NK-92 (cell line): Measurements from ENCODE around the gene UBQLN4.
"Not testable (repeated sequence)": the region's sequence is repeated elsewhere in the genome, so short reads cannot be mapped to it uniquely, and the experiment has no call there.

Experiments used
- DNase-seq: peaks from one replicate; lab custom pipeline; 2025; ENCODE audit not compliant: unreplicated experiment; lab: John Stamatoyannopoulos, UW

The UBQLN4 gene

DNA sequence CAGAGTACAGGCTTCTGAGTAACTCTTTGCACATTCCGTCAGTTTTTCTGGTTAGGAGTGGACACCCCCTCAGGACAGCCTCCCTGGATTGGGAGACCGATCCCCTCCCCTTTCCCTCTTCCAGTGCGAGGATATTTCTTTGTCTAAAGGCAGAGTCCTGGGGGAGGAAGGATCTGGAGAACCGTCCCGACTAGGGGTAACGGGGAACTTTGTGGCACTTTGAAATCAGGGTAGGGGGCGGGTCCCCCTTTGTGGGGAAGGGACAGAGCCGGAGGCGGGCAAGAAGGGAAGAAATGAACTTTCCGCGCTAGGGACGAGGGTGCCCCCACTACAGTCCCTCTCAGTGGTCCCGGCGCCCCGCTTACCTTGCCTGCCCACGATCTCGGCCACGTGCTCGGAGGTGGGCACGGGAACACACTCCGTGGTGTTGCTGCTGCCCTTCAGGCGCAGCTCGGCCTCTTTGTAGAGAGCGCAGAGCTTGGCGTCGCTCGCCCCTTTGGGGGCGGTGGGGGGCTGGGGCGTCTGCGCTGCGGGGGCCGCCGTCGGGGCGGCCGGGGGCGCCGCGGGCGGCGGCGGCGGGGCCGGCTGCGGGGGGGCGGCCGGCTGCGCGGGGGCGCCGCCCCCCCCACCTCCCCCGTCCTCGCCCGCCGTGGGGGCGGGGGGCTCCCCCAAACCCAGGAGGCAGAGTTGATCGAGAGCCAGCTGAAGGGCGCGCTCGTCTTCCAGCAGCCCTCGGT lies 27.8 kb upstream of the UBQLN4 start:
- no peak for DNase-seq

DNA sequence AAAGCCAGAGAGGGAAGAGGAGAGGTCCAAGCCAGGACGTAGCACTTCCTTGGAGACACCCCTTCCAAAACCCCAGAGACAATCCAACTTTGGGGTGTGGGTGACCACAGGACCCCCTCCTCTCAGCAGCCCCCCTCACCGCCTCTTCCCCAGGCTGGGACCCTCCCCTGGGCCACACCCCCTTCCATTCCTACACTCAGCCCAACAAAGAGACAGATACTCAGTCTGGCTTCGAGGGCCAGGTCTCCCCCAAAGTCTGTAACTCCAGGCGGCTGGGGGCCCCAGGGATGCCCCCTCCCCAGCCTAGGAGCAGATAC lies 27.2 kb upstream of the UBQLN4 start:
- no peak for DNase-seq

DNA sequence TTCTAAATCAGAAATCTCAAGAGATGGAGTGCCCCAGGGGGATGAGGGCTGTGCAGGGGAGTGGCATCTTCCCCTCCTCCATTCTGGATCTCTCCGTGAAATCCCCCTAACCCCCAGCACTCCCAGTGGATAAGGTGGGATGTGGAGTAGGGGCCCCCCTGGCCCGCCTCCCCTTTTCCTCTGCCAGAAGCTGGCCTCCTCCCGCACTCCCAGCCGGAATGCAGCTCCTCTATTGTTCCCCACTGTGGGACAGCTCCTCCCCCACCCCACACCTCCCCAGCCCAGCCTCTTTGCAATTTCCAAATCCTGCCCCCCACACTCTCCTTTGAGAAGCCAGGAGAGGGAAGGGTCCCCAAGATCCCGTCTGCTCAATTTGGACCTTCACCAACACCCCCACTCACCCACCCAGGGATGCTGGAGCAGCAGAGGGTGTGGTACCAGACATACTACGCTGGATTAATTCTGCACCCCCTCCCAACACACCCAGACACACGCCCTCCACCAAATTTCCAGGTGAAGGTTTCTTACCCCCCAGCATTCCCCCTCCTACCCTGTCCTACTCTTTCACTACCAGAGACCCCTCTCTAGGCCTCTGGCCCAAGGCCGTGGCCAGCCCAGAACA lies 26.8 kb upstream of the UBQLN4 start:
- no peak for DNase-seq

DNA sequence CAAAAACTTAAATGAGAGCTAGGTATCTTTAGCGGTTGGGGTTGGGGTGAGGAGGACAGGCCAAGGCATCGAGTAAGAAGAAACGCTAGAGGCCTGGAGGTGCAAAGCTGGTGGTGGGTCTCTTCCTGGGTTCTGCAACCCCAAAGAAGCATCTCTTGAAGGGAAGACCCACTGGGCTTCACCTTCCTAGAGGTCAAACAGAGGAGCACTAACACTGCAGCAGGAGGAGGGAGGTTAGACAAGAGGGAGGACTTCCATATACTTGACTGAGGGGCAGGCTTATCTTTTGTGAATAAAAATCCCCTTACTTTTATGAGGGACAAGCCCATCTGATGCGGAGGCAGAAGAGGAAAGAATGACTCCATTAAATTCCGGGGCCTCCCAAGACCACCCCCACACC lies 26.2 kb upstream of the UBQLN4 start:
- DNase-seq, result no peak

DNA sequence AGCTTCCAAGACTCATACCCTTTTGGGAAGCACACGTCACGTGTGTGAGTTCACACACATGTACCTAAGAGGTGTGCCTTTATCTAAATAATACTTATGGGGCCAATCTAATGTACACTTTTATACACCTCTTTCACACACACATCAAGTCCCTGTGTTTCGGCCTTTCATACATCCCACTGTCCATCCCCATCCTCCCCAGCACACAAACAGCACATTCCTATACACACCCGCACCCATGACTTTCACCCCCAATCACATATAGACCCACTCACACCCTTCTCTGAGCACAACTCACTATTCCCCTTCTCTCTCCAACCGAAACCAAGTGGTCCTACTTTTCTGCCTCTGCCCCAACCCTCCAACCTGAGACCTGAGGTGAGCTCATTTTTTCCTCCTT lies 25.1 kb upstream of the UBQLN4 start:
- no peak for DNase-seq

DNA sequence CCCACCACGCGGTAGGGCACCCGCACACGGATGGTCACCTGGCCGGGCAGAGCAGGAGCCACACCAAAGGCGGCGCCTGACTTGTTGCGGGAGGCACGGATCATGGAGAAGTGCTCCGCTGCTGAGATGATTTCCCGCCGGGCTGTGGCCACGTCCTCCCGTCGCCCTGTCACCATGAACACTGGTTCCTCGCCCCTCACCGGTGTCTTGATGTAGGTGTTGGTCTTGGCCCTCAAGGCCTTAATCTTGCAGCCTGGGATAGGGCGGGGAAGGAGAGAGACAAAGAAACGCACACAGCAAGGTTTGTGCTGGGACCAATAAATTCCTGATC lies 23.8 kb upstream of the UBQLN4 start:
- DNase-seq, result no peak

DNA sequence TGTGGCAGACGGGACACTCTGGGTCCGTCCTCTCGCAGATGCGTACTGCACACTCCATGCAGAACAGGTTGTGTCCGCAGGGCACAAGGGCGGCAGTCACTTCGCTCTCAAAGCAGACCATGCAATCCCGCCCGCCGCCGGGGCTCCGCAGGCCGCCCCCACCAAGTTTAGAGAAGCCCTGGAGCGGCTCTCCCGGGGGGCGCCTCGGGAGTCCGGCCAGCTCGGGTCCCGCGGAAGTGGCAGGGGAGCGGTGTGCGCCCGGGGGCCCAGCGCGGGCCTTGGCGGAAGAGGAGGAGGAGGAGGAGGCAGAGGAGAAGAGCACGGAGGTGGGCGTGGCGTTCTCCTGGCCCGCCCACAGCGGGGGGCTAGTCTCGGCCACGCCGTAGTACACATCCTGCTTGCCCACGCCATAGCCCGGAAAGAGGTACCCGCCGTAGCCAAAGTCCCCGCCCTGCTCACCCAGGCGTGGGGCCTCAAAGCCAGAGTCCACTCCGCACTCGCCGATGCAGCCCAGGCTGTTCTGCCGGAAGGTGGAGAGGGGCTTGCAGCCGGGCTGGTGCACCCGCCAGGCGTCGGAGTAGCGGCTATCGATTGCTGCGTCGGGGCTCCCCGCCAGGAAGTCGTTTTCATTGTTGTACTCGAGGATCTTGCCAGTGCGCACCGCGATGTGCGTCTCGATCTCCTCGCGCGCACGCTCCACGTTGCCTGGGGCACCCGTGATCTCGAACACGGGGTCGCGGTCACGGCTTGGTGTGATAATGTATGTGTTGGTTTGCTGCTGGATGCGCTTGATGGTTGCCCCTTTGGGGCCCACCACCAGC lies 23.2 kb upstream of the UBQLN4 start:
- no peak for DNase-seq

DNA sequence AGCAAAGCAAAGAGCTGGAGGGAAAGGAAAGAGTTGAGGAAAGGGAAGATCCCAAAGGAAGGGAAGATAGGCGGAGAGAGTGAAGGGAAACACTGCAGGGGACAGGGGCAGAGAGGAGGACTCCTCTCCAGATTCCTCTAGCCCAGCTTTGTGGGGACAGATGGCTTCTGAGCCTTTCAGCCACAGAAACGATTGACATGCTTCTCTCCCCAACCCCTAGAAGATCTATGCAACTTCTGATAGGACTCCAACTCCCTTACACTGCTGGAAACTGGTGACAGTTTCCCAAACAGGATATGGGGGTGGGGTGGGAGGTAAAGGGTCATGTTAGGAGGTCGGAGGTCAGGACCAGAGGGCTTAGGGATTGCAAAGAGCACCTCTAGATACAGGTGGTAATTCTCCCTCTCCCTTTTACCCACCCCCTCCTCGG lies 22.2 kb upstream of the UBQLN4 start:
- DNase-seq, result no peak

DNA sequence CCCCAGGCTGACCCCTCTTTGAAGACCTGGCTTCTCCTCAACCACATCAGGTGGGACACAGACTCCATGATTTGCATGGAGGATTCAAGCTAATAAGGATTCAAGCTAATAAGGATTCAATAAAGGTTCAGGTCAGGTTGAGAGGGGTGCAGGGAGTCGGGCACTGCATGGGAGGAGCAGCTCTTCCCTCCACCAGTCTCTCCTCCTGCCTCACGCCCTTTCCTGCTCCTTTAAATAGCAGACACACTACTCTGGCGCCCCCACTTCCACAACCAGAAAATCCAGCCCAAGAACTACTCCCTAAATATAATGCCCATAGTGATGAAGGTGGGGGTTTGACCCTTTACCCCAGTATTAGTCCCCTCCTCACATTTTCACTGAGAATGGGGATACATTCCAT lies 21.6 kb upstream of the UBQLN4 start:
- DNase-seq, result no peak

DNA sequence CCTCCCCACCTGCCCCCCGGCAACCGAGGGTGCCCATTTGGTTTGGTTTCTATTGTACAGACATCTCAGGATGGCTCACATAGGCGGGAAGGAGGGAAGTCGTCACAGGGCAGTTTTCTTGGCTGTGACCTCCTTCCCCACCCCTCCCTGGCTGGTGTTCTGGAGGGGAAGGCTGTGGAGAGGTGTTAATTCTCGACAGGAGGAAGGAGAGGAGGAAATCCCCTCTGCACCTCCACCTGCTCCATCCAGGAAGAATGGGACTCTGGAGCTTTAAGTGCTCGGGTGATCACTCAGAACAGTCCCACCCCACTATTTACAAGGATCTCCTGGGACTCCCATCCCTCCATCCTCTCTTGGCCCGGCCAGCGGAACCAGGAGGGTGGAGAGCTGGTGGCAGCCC lies 21.1 kb upstream of the UBQLN4 start:
- DNase-seq, result no peak

DNA sequence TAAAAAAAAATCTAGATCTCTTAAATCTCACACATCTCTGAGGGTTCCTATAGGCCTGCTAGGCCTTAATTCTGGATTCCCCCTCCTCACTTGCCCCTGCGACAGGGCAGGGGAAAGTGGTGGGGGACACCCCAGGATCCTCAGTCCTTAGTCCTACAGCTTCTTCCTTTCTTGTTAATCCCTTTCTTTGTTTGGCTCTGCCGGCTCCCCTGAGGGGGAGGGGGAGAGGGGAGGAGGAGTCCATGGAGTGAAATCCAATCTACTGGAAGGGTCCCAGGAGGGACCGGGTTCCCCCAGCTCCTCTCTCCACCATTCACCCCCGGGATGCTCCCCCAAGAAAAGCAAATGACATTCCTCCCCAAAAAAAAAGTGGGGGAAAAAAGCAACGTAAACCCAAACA lies 20.1 kb upstream of the UBQLN4 start:
- no peak for DNase-seq

DNA sequence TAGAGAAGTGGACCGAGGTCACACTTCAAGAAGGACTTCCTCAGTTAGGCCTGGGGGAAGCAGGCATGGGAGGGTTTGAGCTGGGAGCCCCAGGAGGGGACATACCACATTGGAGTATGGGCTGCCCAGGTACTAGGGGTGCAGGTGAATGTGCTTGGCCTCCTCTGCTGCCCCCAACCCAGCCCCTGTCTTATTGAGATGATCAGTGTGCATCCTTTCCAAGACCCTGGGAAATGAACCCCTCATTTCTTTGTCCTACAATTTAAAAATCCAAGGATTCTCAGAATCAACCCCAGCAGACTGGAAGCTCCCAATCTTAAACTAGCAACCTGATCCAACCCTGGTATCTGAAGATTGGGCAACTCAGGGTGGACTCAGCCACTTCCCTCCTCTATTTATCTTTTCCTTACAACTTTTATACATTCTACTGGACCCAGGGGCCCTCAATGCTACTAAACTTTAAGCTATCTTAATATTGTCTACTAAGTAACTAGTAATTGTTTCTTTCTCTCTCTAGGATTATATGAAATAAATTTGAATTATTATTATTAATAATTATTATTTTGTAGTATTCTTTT lies 19.6 kb upstream of the UBQLN4 start:
- DNase-seq, result no peak

DNA sequence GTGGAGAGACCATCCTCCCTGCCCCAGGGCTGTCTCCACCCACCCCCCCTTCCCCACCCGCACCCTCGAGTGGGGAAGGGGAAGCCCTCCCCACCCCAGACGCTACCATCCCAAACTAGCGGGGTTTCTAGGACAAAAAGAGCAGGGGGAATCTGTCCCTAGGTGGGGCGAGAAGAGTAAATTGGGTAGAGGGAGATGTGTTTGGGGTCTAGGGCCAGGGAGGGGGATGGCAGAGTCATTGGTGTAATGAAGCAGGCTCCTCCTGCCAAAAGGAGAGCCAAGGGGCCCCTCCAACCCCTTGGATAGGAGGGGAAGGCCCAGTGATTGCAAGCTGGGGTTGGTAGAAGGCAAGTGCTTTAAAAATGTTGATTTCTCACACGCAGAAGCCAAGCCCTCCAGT lies 18.7 kb upstream of the UBQLN4 start:
- no peak for DNase-seq

DNA sequence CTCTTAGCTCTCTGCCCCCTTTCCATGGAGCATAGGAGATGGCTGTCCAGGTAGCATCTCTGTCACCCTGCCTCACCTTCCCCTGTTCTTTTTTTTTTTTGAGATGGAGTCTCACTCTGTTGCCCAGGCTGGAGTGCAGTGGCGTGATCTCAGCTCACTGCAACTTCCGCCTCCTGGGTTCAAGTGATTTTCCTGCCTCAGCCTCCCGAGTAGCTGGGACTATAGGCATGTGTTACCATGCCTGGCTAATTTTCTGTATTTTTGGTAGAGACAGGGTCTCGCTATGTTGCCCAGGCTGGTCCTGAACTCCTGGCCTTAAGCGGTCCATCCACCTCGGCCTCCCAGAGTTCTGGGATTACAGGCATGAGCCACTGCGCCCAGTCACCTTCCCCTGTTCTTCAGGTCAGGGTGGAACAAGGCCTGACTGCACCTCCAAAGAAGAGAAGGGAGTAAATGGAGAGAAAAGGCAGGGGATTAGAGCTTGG lies 17.8 kb upstream of the UBQLN4 start:
- DNase-seq, result not testable (repeated sequence)

DNA sequence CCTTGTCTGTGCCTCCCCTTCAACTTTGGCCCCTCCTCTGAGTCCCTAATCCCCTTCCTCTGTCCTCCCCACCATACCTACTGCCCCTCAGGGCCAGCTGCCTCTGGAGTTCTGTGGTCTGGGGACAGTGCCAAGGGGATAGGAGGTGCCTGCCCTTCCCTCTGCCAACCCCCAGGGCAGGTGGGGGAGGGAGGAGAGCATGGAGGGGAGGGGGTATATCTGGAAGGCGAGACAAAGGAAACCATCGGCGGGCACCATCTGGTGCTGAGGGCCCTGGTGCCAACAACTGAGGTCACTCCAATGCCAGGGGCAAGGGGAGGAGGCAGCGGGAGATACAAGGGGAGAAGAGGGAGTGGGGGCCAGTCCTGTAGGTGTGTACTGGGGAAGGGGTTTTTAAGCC lies 16.9 kb upstream of the UBQLN4 start:
- no peak for DNase-seq

DNA sequence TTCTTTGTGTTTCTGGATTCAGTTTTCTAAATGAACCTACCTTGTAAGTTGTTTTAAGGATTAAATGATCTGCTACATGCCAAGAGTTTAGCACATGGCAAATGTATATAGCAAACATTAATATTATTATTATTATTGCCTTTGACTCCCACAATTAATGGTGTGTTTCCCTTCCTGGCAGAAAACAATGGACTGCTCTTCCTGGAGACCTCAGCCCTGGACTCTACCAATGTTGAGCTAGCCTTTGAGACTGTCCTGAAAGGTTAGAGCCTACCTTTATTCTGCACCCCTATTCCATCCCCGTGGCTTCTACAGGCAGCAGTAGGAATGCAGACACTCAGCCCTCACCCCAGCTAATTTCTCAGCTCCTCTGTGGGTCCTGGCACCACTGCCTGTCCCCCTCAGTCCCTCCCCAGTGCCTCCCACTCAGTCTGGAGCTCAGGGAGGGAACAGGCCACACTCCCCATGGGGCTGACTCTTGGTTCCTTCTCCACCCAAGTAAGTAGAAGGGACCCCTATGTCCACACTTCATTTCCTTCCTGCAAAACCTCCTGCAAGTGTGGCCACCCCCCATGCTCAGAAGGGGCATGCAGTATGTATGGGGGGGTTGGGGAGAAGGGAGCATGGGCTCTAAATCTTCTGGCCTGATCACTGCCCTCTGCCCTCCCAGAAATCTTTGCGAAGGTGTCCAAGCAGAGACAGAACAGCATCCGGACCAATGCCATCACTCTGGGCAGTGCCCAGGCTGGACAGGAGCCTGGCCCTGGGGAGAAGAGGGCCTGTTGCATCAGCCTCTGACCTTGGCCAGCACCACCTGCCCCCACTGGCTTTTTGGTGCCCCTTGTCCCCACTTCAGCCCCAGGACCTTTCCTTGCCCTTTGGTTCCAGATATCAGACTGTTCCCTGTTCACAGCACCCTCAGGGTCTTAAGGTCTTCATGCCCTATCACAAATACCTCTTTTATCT lies 16.2 kb upstream of the UBQLN4 start:
- DNase-seq, result no peak

DNA sequence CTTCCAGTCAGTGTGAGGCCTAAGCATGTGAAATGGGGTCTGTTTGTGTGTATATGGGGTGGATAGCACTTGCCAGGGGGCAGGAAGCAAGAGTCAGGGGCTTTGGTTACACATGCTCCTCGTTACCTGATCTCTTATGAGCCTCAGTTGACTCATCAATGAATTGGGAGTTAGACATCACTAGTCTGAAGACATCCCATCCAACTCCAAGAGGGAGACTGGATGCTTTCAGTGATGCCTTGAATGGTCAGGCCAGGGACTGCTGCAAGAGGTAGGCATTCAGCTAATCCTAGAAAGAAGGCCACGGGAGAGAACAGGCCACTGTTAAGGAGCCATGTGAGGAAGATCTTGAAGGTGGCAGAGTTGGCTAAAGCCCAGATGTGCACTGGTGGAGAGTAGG lies 13.7 kb upstream of the UBQLN4 start:
- no peak for DNase-seq

DNA sequence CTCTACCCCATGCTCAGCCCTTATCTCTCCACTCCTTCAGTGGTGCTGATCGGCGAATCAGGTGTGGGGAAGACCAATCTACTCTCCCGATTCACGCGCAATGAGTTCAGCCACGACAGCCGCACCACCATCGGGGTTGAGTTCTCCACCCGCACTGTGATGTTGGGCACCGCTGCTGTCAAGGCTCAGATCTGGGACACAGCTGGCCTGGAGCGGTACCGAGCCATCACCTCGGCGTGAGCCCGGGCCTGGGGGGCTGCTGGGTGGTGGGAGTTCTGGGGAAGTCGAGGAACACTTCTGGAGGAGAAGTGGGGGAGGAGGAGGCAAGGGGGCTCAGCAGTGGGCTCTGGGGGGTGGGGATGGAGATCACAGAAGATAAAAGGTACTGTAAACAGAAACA lies 12.3 kb upstream of the UBQLN4 start:
- no peak for DNase-seq

DNA sequence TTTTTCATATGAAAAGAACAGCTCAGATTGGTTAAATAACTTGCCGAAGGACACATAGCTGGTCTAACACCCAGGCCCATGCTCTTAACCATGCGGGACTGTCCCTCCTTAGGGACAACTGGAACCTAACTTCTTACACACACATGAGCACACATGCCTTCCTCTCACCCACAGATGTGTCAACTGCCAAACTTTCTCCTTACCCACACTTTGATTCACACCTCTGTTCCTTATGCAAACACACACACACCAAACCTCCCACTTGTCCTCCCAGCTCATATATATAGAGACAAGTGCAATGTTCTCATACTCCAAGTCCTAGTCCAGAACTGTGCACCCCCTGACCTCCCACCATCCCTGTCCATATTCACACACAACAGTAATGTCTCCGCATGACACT lies 11.6 kb upstream of the UBQLN4 start:
- DNase-seq, result no peak

DNA sequence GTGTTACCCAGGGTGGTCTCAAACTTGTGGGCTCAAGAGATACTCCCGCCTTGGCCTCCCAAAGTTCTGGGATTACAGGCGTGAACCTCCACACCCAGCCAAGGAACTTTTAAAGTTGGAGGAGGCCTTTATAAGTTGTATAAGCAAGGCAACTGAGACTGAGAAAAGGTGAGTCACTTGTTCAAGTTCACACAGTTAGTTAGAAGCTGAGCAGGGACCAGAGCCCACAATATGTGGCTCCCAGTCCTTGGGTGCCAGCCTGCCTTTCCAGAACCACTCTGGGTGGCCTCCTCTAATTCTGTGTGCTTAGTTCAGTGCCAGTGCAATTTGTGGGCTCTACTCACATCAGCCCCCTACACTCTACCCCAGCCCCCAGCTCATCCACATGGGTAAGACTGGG lies 11.0 kb upstream of the UBQLN4 start:
- DNase-seq, result no peak

DNA sequence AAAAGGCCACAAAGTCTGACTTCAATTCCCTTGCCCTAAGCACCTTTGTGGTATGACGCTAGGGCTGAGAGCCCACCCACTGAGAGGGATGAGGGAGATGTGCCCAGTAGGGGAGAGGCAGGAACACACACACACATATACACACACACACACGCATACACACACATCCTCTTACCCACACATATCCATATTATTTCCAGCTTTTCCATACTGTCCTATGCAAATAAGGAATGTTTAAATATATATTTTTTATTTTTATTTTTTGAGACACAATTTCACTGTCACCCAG lies 10.3 kb upstream of the UBQLN4 start:
- DNase-seq, result no peak
